ENCODE measurements around the gene C1orf174.

Gene C1orf174

GRCh38 chr1:3900150-3900968, at the start of gene C1orf174:
TSS of gene C1orf174 (minus strand) at chr1:3900272. CDS start at chr1:3900186, 86 bp downstream.
- peak; percentile 99 for DNase-seq

- DNase-seq: no peak
These were observed 48.3 kb upstream of the C1orf174 start for GRCh38 chr1:3948344-3948743.

- DNase-seq: no peak
These were observed 46.1 kb upstream of the C1orf174 start for GRCh38 chr1:3945916-3946840.

GRCh38 chr1:3945222-3945621, 45.1 kb upstream of the C1orf174 start:
- DNase-seq: no peak

GRCh38 chr1:3944578-3945125, 44.6 kb upstream of the C1orf174 start:
- DNase-seq: no peak

GRCh38 chr1:3943806-3944577, 43.9 kb upstream of the C1orf174 start:
- DNase-seq: no peak

- DNase-seq: no peak
These were observed 43.0 kb upstream of the C1orf174 start for GRCh38 chr1:3943123-3943431.

GRCh38 chr1:3942416-3943122, 42.5 kb upstream of the C1orf174 start:
- DNase-seq: no peak

GRCh38 chr1:3940754-3941345, 40.8 kb upstream of the C1orf174 start:
- DNase-seq: no peak

GRCh38 chr1:3940081-3940753, 40.1 kb upstream of the C1orf174 start:
- no peak for DNase-seq

GRCh38 chr1:3939242-3940080, 39.4 kb upstream of the C1orf174 start:
- no peak for DNase-seq

GRCh38 chr1:3932156-3932919, 32.3 kb upstream of the C1orf174 start:
- no peak for DNase-seq

GRCh38 chr1:3931007-3931912, 31.2 kb upstream of the C1orf174 start:
- DNase-seq: no peak

- DNase-seq: no peak
These were observed 30.4 kb upstream of the C1orf174 start for GRCh38 chr1:3930301-3931006.

GRCh38 chr1:3929126-3929525, 29.1 kb upstream of the C1orf174 start:
- no peak for DNase-seq

GRCh38 chr1:3928586-3928985, 28.5 kb upstream of the C1orf174 start:
- no peak for DNase-seq

- DNase-seq: no peak
These were observed 26.9 kb upstream of the C1orf174 start for GRCh38 chr1:3926956-3927355.

- no peak for DNase-seq
These were observed 25.7 kb upstream of the C1orf174 start for GRCh38 chr1:3925762-3926161.

Measured in CD4-positive, alpha-beta T cell treated with Interleukin-15 for 1 hour (primary cell).